GM18502 (cell line): ENCODE measurements around the gene MTMR2.

Experiments
- ATAC-seq: cut with Tn5 transposase; IDR thresholded peaks from one replicate; pipeline ENCODE4 v1.9.1; 2021; ENCODE audit warnings: mild to moderate bottlenecking; ENCODE audit not compliant: unreplicated experiment, poor library complexity

MTMR2 gene

DNA sequence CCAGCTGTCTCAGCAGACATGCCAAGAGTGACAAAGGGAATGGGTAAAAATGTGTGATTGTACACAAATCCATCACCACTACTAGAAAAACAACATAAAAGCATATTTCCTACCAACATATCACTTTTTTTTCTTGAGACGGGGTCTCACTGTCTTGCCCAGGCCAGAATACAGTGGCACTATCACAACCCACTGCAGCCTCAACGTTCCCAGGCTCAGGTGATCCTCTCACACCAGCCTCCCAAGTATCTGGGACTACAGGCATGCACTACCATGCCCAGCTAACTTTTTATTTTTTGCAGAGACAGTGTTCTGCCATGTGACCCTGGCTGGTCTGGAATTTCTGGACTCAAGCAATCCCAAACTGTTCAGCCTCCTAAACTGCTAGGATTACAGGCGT, 5.2 kb downstream of the MTMR2 start:
- no peak for ATAC-seq

DNA sequence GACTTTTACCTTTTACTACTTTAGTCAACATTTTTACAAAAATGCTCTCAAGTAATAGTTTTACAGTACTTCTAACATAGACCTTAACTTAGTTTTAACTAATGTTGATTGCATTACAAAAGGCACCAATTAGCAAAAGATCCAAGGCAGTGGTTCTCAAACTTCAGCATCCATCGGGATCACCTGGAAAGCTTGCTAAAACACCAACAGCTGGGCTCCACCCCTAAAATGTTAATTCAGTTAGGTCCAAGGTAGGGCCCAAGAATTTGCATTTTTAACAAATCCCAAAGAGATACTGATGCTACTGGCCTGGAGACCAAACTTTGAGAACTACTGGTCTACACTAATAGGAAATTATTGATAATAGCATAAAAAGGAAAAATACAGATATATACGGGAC, 5.9 kb downstream of the MTMR2 start:
- ATAC-seq, result no peak

DNA sequence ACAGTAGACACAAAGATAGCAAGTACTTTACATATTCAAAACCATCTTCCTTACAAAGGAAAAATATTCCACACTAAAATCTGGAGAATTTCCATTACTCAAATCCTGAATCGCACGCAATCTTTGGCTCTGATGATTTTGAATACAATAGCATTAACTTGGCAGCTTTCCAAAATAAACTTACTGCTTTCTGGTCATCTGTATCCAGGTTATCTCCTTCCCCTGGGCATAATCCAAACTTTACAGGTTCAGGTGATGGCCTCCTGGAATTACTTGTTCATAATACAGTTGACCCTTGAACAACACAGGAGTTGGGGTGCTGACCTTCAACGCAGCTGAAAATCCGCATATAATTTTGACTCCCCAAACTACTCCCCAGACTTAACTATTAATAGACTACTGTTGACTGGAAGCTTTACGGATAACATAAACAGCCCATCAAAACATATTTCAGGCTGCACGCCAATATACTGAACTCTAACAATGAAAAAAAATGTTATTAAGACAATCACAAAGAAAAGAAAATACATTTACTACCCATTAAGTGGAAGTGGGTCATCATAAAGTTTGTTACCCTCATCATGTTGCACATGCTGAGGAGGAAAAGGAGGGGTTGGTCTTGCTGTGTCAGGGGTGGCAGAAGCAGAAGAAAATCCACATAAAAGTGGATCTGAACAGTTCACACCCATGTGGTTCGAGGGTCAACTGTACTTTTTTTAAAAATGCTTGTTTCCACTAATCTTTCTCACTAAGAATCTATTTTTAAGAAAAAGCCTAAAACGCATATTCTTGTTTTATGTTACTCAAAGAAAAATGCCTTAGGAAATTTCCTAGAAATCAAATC, 6.5 kb downstream of the MTMR2 start:
- no peak for ATAC-seq

DNA sequence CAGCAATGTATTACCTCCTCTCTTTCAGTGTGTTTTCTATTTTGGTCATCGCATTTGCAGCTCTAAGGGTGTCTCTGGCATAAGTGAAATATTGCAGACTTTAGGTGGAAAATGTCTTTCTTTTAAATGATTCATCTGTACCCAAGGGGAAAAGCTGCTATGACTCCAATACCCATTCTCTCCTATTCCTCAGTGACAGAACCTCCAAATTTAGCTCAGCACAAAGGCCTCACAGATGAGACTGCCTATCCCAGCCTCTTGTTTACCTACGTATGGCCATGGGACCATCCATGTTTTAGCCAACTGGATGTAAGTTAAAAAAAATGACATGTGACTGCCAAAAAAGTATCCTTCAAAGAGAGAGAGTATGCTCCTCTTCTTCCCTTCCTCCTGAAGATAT, 7.9 kb downstream of the MTMR2 start:
- no peak for ATAC-seq

DNA sequence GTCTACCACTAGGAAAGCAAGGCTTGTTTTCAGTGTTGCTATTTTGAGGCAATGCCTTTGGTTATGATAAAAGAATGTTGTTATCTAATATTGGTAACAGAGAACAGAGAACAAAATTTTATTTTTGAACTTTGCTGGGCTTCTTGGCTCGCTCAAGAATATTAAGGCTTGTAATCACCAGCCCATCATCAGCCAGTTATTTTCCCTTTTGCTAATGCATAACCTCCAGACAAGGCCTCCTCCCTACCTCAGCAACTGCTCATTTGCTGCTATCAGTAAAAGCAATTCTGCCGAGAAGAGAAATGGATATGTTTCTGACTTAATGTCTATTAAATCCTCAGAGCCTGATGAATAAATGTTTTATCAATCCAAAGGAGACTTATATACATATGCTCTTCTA, 8.9 kb downstream of the MTMR2 start:
- ATAC-seq, result no peak

DNA sequence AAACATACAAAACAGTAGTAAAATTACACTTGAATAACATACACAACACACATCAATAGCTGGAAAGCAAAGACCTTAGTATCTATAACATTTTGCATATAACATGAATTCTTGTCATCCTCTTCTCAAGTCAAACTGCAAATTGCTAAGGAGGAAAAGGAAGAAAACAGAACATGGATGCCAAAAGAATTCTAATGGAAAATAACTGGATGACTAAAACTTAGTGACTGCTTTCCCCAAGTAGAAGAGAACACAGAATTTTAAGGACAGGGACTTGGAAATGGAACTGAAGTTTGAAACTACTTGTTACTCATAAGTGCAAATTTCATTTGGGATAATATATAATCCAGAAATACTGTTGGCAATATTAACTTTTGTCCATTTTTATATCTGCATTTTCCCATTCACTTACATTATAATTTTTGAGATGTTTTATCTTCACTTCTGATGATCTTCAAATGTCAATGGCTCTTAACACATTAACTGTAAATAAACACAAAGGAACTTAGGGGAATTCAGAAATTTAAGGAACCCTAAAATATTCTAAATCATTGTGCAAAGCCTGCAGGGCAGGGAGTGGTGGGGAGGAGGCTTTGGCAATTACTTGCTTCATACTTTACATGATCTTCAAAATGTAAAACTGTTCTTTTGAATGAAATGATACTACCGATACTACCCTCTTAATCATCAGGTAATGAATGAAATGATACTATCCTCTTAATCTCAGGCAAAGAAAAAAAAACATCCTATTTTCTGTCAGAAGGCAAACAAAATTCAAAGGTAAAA, 9.9 kb downstream of the MTMR2 start:
- ATAC-seq, result no peak

DNA sequence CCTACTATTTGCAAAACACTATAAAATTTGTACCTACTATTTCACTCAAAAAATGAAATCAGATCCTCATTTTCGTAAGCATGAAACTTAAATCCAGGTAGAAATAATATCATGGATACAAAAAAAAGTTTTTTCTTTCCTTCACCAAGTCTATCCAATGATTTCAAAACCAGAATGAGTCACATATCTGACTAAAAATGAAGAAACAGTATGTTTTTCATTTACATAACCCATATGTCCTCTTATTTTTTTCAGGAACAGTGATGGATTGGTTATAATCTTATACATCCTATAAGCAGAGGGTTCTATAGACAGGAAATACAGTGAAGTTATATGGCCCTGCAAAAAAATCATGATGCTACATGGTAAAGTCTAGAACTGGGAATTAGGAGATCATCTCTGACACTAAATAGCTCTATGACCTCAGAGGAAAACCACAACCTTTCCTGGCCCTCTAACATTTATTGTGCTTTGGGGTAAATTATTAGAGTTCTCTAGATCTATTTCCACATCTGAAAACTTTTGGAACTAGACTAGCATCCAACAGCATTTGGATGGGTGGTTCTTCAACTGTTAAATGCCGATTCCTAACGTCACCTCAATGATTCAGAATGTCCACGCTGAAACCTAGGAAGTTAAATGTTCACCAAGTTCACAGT, 10.9 kb downstream of the MTMR2 start:
- ATAC-seq, result no peak

DNA sequence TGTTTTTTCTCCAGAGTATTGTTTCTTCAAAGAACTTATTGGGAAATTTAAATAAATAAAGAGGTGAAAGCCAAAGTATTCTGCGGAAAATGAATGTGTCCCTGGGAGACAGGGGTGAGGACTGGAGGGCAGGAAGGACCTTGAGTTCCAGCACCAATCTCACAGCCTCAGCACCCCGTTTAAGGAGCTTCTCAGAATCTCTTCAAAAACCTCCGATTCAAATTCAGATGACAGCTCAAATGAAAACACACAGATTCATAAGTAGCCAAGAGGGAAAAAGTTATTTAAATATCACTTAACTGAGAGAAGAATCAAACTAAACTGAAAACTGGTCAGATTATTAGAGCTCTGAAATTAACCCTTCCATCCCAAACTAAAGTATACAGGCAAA, 12.5 kb downstream of the MTMR2 start:
- no peak for ATAC-seq

DNA sequence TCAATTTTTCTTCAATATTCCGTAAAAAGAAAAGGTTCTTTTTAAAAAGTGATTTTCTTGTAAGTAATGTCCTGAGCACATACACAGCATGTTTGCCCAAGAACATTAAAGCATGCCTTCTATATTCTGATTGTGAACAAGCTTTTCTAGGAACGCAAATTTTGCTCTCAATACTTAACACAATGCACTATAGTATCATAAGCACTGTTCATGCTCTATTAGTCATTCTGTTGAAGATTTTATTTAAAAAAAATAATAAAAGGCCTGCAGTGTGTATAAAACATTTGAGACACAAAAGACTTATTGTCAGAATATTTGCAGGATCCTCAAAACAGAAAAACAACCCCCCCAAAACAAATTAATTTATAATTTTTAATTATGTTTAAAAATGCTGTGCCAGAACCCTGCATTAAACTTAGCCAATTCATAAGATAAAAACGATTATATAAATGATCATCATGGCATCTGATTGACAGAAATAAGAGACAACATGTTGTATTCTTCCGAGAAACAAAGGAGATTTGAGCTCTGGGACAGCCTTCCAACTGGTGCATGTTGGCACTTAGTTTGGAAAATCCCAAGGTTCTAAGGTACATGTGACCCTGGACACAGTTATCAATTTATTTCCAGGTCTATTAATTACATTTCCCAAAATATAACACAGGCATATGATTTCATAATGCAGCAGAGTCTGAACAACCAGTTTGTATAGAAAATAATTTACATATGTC, 13.1 kb downstream of the MTMR2 start:
- ATAC-seq, result no peak

DNA sequence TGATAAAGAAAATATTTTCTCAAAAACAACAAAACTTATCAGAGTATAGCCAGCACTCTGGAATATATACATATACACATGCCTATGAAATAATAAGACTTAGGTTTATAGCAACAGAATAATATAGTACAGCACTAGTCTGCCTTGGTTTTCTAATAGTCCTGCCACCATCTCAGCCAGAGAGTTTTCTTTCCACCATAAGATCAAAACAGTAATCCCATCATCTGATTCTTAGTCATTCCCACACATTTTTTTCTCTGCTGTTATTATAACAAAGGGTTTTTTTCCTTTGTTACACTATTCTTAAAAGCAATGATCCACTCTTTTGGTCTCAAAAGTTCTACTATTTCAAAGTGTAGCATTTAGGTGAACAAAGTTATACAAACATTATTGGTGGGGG, 15.1 kb downstream of the MTMR2 start:
- no peak for ATAC-seq

DNA sequence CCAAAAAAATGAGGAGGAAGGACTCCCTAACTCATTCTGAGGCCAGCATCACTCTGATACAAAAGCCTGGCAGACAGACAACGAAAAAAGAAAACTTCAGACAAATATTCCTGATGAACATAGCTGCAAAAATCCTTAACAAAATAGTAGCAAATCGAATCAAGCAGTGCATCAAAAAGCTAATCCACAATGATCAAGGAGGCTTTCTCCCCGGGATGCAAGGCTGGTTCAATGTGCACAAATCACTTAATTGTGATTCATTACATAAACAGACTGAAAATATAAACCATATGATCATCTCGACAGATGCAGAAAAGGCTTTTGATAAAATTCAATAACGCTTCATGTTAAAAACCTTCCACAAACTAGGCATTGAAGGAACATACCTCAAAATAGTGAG, 16.4 kb downstream of the MTMR2 start:
- ATAC-seq, result no peak

DNA sequence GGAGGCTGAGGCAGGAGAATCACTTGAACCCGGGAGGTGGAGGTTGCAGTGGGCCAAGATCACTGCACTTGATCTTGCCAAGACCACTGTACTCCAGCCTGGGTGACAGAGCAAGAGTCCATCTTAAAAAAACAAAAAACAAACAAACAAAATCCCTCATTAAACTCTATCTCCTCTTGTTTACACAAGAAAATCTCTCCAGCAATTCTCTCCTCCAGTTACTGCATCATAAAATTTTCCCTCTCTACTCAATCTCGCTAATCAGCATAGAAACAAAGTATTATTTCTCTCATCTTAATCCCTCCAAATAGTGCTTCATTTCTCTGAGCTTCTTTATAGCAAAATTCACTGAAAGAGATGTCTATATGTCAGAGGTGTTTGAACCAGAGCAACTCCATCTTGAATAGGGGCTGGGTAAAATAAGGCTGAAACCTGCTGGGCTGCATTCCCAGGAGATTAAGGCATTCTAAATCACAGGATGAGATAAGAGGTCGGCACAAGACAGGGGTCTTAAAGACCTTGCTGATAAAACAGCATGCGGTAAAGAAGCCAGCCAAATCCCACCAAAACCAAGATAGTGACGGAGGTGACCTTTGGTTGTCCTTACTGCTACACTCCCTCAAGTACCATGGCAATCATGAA, 19.8 kb downstream of the MTMR2 start:
- ATAC-seq, result no peak

DNA sequence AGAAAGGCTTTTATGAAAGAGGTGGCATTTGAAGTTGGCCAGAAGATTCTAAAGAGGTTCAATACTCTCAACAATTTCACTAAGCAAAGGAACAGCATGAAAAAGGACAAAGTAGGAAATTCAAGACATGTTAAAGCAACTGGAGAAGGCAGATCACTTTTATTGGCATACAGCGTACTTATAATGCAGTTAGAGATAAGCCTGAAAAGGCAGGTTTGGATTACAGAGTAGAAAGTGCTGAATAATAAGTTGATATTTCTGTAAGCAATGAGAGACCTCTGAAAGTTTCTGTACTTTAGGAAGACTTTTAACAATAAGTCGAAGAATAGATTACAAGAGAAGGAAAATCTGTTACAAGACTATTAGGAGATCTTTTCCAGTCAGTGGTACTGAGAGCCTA, 25.1 kb downstream of the MTMR2 start:
- no peak for ATAC-seq

DNA sequence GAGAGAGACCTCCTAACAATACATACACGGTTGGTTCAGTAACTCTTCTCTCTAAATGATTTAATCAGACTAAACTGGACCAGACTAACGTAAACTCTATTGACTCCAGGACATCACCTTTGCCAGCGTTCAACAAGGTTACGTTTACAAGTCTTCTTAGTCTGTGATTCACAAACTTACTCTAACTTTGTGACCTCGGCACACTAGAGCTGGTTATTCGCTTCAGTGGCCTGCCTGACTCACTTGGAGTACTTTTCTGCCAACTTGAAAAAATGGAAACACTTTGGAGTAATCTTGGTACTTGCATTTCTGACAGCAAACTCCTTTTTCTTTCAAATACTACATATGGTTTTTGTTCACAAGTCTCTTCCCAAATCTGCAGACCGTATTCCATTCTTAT, 26.2 kb downstream of the MTMR2 start:
- no peak for ATAC-seq

DNA sequence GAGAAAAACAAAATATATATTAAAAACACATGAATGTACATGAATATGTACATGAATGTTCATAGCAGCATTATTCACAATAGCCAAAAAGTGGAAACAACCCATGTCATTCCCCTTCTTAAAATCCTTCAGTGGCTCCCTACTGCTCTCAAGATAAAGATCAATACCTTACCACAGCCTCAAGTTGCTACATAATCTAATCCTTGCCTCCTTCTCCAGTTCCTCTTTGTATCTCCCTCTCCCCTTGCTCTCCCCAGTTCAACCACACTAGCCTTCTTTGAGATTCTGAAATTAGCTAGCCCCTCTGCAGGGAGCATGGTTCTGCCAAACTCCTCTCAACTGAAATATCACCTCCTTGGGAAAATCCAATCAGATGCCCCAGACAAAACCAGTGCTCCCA, 28.1 kb downstream of the MTMR2 start:
- no peak for ATAC-seq

DNA sequence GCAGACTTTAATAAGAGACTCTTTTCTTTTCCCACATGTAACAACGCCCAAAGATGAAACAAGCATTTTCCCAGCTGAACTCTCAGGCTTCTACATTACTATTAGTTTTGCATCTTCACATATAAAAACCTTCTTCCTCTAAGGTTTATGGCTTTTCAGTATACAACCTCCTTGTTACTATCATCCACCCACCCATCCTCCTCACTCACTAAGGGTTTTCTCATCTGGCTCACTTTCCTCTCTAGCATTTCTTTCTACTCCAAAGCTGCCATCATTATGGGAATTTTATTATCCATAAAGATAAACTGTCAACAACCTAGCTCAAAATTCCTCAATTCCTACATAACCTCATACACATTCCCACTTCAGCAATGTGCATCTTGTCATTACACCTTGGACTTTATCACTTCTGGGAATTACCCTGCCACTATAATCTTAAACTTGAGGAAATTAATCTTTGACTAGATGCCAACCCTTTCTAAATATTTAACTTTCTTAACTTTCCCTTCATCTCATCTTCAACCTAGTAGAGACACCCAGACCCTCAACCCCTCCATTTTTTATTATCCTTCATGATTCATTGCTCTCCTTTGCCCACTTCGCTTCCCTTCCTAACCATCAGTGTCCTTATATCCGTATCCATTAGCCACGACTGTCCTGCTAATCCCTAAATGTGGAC, 30.9 kb downstream of the MTMR2 start:
- no peak for ATAC-seq

DNA sequence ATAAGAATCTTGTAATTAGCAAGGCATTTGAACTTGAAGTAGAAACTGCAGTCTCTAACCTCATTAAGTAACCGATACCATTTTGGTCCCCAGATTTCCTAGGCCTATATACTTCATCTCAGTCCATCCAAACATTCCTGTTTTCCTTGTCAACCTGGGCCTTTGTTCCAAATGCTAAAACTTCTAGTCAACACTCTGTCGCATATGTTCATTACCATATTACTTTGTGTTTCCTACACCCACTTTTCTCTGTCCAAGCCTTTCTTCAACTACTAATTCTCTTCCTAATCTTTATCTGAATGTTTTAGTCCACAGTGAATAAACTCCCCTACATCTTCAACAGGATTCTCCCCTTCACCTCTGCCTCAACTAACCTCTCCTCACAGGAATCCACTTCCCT, 31.4 kb downstream of the MTMR2 start:
- no peak for ATAC-seq

DNA sequence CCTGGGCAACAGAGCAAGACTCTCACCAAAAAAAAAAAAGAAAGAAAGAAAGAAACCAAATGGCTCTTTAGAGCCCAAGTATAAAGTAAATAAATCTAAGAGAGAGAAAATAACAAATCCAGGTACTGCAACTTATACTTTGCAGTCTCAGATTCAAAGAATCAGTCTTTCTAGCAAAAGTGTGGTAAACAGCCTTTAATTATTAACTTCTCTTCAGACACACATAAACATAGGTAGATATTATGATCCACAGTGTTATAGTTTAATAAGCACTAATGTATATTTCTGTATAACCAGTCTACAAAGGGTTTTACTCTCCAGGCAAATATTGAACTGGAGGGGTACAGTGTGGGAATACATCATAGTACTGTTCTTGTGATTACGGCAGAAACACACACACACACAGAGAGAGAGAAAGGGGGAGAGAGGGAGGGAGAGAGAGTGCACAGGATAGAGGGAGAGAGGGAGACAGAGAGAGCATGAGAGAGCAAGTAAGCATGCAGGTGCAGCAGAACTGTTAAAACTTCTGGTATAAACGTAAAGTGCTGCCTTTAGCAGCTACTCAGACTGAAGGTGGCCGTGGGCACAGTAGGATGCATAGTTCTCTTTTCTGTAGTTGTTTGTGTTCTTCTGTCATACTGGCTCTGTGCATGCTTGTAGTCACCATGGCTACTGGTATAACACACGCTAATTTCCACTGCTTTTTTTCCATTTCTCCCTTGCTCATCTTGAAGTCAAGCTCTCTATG, 32.3 kb downstream of the MTMR2 start:
- ATAC-seq, result peak; percentile 59

DNA sequence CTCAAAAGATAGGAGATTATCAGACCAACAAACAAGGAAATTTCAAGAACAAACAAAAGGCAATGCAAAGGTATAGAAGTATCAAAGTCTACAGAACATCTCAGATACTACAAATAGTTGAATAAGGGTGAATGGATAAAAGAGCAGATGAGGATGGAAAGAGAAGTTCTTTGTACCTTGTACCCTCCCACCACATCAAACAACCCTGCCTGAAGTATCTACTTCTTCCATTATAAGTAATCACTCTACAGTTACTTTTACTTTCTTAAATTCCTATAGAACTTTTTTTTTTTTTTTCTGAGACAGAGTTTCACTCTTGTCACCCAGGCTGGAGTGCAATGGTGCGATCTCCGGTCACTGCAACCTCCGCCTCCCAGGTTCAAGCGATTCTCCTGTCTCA, 35.1 kb downstream of the MTMR2 start:
- no peak for ATAC-seq
